GM12878 (cell line): ENCODE results near the gene PNMA8C. TPM values are rescaled to one million over a fixed set of nuclear protein-coding genes. Genes with fewer than 3 reads are reported as not detected.

Experiments
- ATAC-seq: fragments of 200-7000 bp; cut with Tn5 transposase; 3 replicates; pipeline ENCODE4 v1.9.1; 2020; ENCODE audit warnings: mild to moderate bottlenecking, moderate library complexity
- BruUV-seq: library from RNA; stranded (reverse); fragments of 400-500 nt; replicated peaks from 2 replicates; lab custom pipeline; 2021; lab: Mats Ljungman, UMichigan
- CTCF ChIA-PET: fragments of 300-600 bp; sonication (Branson Sonifier 250); formaldehyde crosslinking; extraction: SDS; loops from one replicate; lab custom pipeline; 2021; ENCODE audit warnings: inconsistent platforms; lab: Yijun Ruan, JAX
- POLR2A ChIA-PET: fragments of 350-600 bp; formaldehyde crosslinking; extraction: SDS; loops from one replicate; lab custom pipeline; 2021; ENCODE audit warnings: inconsistent platforms; lab: Charles Lee
- RAD21 ChIA-PET: fragments of 300-600 bp; sonication (Branson Sonifier 250); formaldehyde crosslinking; loops from one replicate; lab custom pipeline; 2023; ENCODE audit warnings: antibody characterized with exemption; ENCODE audit not compliant: unreplicated experiment; lab: Charles Lee
- SMC1A ChIA-PET: fragments of 300-600 bp; sonication (Branson Sonifier 250); formaldehyde crosslinking; loops from one replicate; lab custom pipeline; 2023; ENCODE audit not compliant: unreplicated experiment, uncharacterized antibody; lab: Charles Lee
- DNase-seq: peaks from one replicate; pipeline ENCODE4 v3.0.0-alpha.2; 2011; ENCODE audit warnings: low read depth, low spot score
- FAIRE-seq: peaks from 3 replicates; lab custom pipeline; 2011; peaks lifted over from hg19 to GRCh38; lab: Jason Lieb, UNC
- H2AFZ ChIP-seq: 2 replicates; pipeline ENCODE4 v1.6.0; 2011; ENCODE audit warnings: low read depth, low read length, control low read depth; ENCODE audit not compliant: control insufficient read depth
- H3K27ac ChIP-seq: 2 replicates; pipeline ENCODE4 v1.5.1; 2011; ENCODE audit warnings: control low read depth; ENCODE audit not compliant: control insufficient read depth, insufficient read depth
- H3K27me3 ChIP-seq, 2 experiments: replicated peaks in 1 of 2; 2 replicates each; pipeline versions ENCODE4 v1.6.0 to v1.6.1; 2011; ENCODE audit warnings: low read length in 1 of 2; ENCODE audit not compliant: control insufficient read depth in 2 of 2, insufficient read depth in 2 of 2
- H3K36me3 ChIP-seq, 2 experiments: 2 replicates each; pipeline ENCODE4 v1.5.1; 2011; ENCODE audit warnings: low read length in 1 of 2; ENCODE audit not compliant: control insufficient read depth in 2 of 2, insufficient read depth in 2 of 2
- H3K4me1 ChIP-seq: 2 replicates; pipeline ENCODE4 v1.6.1; 2011; ENCODE audit warnings: mild to moderate bottlenecking, low read length, moderate library complexity, mixed read lengths; ENCODE audit not compliant: control insufficient read depth, insufficient read depth
- H3K4me2 ChIP-seq: 2 replicates; pipeline ENCODE4 v1.6.0; 2011; ENCODE audit warnings: control low read depth; ENCODE audit not compliant: control insufficient read depth, insufficient read depth
- H3K4me3 ChIP-seq: fragments of 200-600 bp; sonication (generic); 2 replicates; pipeline ENCODE4 v1.5.1; 2016
- H3K79me2 ChIP-seq: 2 replicates; pipeline ENCODE4 v1.6.0; 2011; ENCODE audit warnings: low read length; ENCODE audit not compliant: control insufficient read depth, insufficient read depth
- H3K9ac ChIP-seq: 2 replicates; pipeline ENCODE4 v1.8.0; 2011; ENCODE audit warnings: low read length, control low read depth, mixed read lengths; ENCODE audit not compliant: control insufficient read depth, insufficient read depth
- H3K9me3 ChIP-seq: replicated peaks from 3 replicates; pipeline ENCODE4 v1.5.1; 2011; ENCODE audit warnings: mild to moderate bottlenecking, low read length; ENCODE audit not compliant: control insufficient read depth, insufficient read depth
- H4K20me1 ChIP-seq: 2 replicates; pipeline ENCODE4 v1.6.0; 2011; ENCODE audit not compliant: control insufficient read depth, insufficient read depth
- ATF2 ChIP-seq: IDR thresholded peaks from 2 replicates; pipeline ENCODE4 v1.6.1; 2012; ENCODE audit warnings: low read length, inconsistent platforms
- BRCA1 ChIP-seq: IDR thresholded peaks from 2 replicates; pipeline ENCODE4 v1.6.1; 2011; ENCODE audit warnings: low read depth, low read length, improper control_type of control experiment
- CBFB ChIP-seq: IDR thresholded peaks from 2 replicates; pipeline ENCODE4 v1.6.1; 2016; ENCODE audit warnings: antibody characterized with exemption, low read depth
- CTCF ChIP-seq, 3 experiments: IDR thresholded peaks in 2 of 3; conservative IDR thresholded peaks in 1 of 3; 2 replicates each; pipeline ENCODE4 v1.5.1; 2011; ENCODE audit warnings: low read depth in 3 of 3, low read length in 3 of 3, mild to moderate bottlenecking in 3 of 3, control low read depth in 2 of 3, moderate library complexity in 2 of 3, inconsistent platforms in 1 of 3, mixed read lengths in 1 of 3; ENCODE audit not compliant: control insufficient read depth in 2 of 3, insufficient read depth in 1 of 3; ENCODE audit errors: extremely low read depth in 1 of 3
- FOS ChIP-seq: IDR thresholded peaks from 3 replicates; pipeline ENCODE4 v1.6.1; 2011; ENCODE audit warnings: borderline replicate concordance; ENCODE audit not compliant: insufficient read length; ENCODE audit errors: extremely low read depth
- KAT2A ChIP-seq: conservative IDR thresholded peaks from 2 replicates; pipeline ENCODE4 v1.6.1; 2011; ENCODE audit warnings: low read depth, low read length; ENCODE audit not compliant: control insufficient read depth
- MYB ChIP-seq: fragments of 150-350 bp; IDR thresholded peaks from 2 replicates; pipeline ENCODE4 v1.6.1; 2014; ENCODE audit warnings: mild to moderate bottlenecking, low read depth, low read length, borderline replicate concordance
- POLR2AphosphoS5 ChIP-seq: IDR thresholded peaks from 2 replicates; pipeline ENCODE4 v1.6.1; 2011; ENCODE audit warnings: mild to moderate bottlenecking, low read length, inconsistent platforms
- ZNF217 ChIP-seq: fragments of 450-650 bp; IDR thresholded peaks from 2 replicates; pipeline ENCODE4 v1.6.1; 2017; ENCODE audit warnings: antibody characterized with exemption, mild to moderate bottlenecking
- WGBS: methylation state at CpG from one replicate; pipeline ENCODE4 v1.1.6; 2016; ENCODE audit warnings: low lambda C conversion rate; ENCODE audit not compliant: insufficient replicate concordance, insufficient coverage; ENCODE audit errors: missing lambda C conversion rate; 5-methylcytosine and 5-hydroxymethylcytosine counted together
- in situ Hi-C: fragments of 300-500 bp; cut with MboI; formaldehyde crosslinking; loops from 9 replicates; pipeline ENCODE4 v1.14.3; 2018; ENCODE audit warnings: mixed read lengths
- intact Hi-C: fragments of 100-400 bp; cut with micrococcal nuclease; formaldehyde crosslinking; loops from one replicate; pipeline ENCODE4 v1.14.2; 2022; ENCODE audit not compliant: unreplicated experiment
- polyA plus RNA-seq, 11 experiments: library from polyadenylated mRNA; depleted of rRNA in 4 of 11; unstranded in 6 of 11; stranded (reverse) in 5 of 11; fragments of >200 nt; fragmentation: Nextera tagmentation in 4 of 11; fragmentation: Illumina TruSeq in 1 of 11; extraction: Ambion mirVana in 4 of 11; extraction: Trizol in 1 of 11; gene quantifications; 1 replicate in 1 of 11; 2 replicates in 10 of 11; pipeline versions ENCODE4 v1.2.1 to v1.2.3, GENCODE V29; 2011 to 2016; ENCODE audit warnings: inconsistent platforms in 2 of 11, missing spikeins in 2 of 11, low read depth in 1 of 11
- total RNA-seq, 4 experiments: library from RNA; depleted of rRNA in 3 of 4; stranded (reverse); fragments of >200 nt in 3 of 4; fragmentation: Illumina TruSeq in 1 of 4; extraction: Trizol in 1 of 4; gene quantifications; 2 replicates each; pipeline versions ENCODE4 v1.2.1 to v1.2.3, GENCODE V29; 2013 to 2021

PNMA8C gene
- total and polyA plus RNA-seq, 10 of the 15 experiments (the other 5 are each of a cell fraction or from before 2014, with no cell fraction given): not detected

GRCh38 chr19:46411088-46411924 is 17.4 kb downstream of the PNMA8C start:
- ATAC-seq: no peak
- no peak for DNase-seq
- Histone ChIP-seq H3K27ac (no peak overlapping the region), H3K79me2 (no peaks in the 10 kb centered on the region), H2AFZ (no peak overlapping the region), H3K9ac (no peak overlapping the region), H3K4me2 (no peak overlapping the region), H3K4me3 (no peak overlapping the region), H4K20me1 (no peaks in the 10 kb centered on the region), H3K36me3 (no peaks in the 10 kb centered on the region), H3K27me3 (no peaks in the 10 kb centered on the region; a peak in 3 of 4 replicates), H3K4me1 (no peaks in the 10 kb centered on the region), H3K9me3 (no peaks in the 10 kb centered on the region)
- SMC1A ChIA-PET: no interaction called here
- TF ChIP-seq CBFB (no peak), ZNF217 (no peak), ATF2 (no peak), BRCA1 (no peak), MYB (no peak), CTCF (IDR thresholded peaks at IDR 0.05 in 2 of 3, conservative IDR thresholded peaks at IDR 0.05 in 1 of 3; ENCODE audit: control insufficient read depth in 2 of 3, extremely low read depth in 1 of 3, insufficient read depth in 1 of 3, low read depth in 3 of 3, low read length in 3 of 3) (no peak), FOS (no peak), KAT2A (no peak), POLR2AphosphoS5 (no peak)
- RAD21 ChIA-PET: interaction anchor here (0.5 kb wide), 1 partner anchor 1364 kb away, joined by 9 read pairs; no protein-coding TSS in a partner anchor
- CTCF ChIA-PET: no interaction called here
- intact Hi-C loops (no loop called here), in situ Hi-C loops (no loop called here)
- POLR2A ChIA-PET: no interaction called here
- no TSS peak for BruUV-seq
- FAIRE-seq: no peak
- WGBS: 30% methylated on average over 13 of the region's 13 CpGs
